ENCODE data around the gene PIK3R6. TPM values are rescaled to one million over a fixed set of nuclear protein-coding genes. Genes with fewer than 3 reads are reported as not detected.

The PIK3R6 gene
- total and polyA plus RNA-seq, 10 of the 15 experiments (the other 5 are each of a cell fraction or from before 2014, with no cell fraction given), result 6.7 to 146 (median 68.2) TPM

- RAD21 ChIA-PET (ENCODE audit: unreplicated experiment), result no interaction called here
- DNase-seq (ENCODE audit: low read depth, low spot score) (no peak), ATAC-seq (no peak), FAIRE-seq (no peak)
- SMC1A ChIA-PET (ENCODE audit: uncharacterized antibody, unreplicated experiment), result interaction anchor here (1.4 kb wide), 1 partner anchor 65 kb away, joined by 3 read pairs; no protein-coding TSS in a partner anchor
- in situ Hi-C loops (cut with MboI), result no loop called here
- no peak overlapping the region for H3K4me2 ChIP-seq (ENCODE audit: control insufficient read depth, insufficient read depth)
- H3K36me3 ChIP-seq (ENCODE audit: control insufficient read depth in 2 of 2, insufficient read depth in 2 of 2, low read length in 1 of 2), result peaks cover 28 to 62% of the 10 kb centered on the region in 2 experiments
- no peak overlapping the region for H2AFZ ChIP-seq (ENCODE audit: control insufficient read depth, low read depth, low read length)
- CTCF ChIA-PET, result no interaction called here
- WGBS (ENCODE audit: insufficient coverage, insufficient replicate concordance, low lambda C conversion rate, missing lambda C conversion rate), result 94% methylated on average over 16 of the region's 16 CpGs
- H3K27me3 ChIP-seq (replicated peaks in 1 of 2; ENCODE audit: control insufficient read depth in 2 of 2, insufficient read depth in 2 of 2, low read length in 1 of 2), result no peaks in the 10 kb centered on the region
- no peak overlapping the region for H3K4me3 ChIP-seq
- H3K9ac ChIP-seq (ENCODE audit: control insufficient read depth, insufficient read depth, low read length), result no peak overlapping the region
- H4K20me1 ChIP-seq (ENCODE audit: control insufficient read depth, insufficient read depth), result no peaks in the 10 kb centered on the region
- no peaks in the 10 kb centered on the region; the same call in 1 of the 3 replicates for H3K9me3 ChIP-seq (replicated peaks; ENCODE audit: control insufficient read depth, insufficient read depth, low read length)
- POLR2A ChIA-PET, result interaction anchor here (1.1 kb wide), 1 partner anchor 13 kb away, joined by 4 read pairs; no protein-coding TSS in a partner anchor
- H3K27ac ChIP-seq (ENCODE audit: control insufficient read depth, insufficient read depth), result no peak overlapping the region
- no peaks in the 10 kb centered on the region for H3K4me1 ChIP-seq (ENCODE audit: control insufficient read depth, insufficient read depth, low read length)
- BruUV-seq (replicated peaks), result no TSS peak
- no peaks in the 10 kb centered on the region for H3K79me2 ChIP-seq (ENCODE audit: control insufficient read depth, insufficient read depth, low read length)
- intact Hi-C loops (cut with micrococcal nuclease; ENCODE audit: unreplicated experiment), result no loop called here
- TF ChIP-seq SIN3A (IDR thresholded peaks at IDR 0.05; ENCODE audit: low read depth, low read length) (no peak), HCFC1 (IDR thresholded peaks at IDR 0.05; ENCODE audit: low read length) (no peak), NFIC (IDR thresholded peaks at IDR 0.05; ENCODE audit: low read depth, low read length) (peak; percentile 25; the same call in 1 of the 2 replicates), TCF3 (IDR thresholded peaks at IDR 0.05; ENCODE audit: borderline replicate concordance, insufficient read depth, low read depth, low read length) (0 out of 2 replicates have a peak, but pooled peaks have one; percentile 8), ZNF274 (IDR thresholded peaks at IDR 0.05; ENCODE audit: insufficient read depth, insufficient read length) (no peak), RFX5 (IDR thresholded peaks at IDR 0.05; ENCODE audit: low read depth, low read length) (no peak), SREBF1 (IDR thresholded peaks at IDR 0.05; ENCODE audit: low read length) (no peak), HDAC2 (IDR thresholded peaks at IDR 0.05) (no peak), MEF2A (IDR thresholded peaks at IDR 0.05; ENCODE audit: insufficient read depth, low read depth, low read length) (no peak), REST (IDR thresholded peaks at IDR 0.05; ENCODE audit: low read depth, low read length) (no peak), E4F1 (IDR thresholded peaks at IDR 0.05; ENCODE audit: borderline replicate concordance, partially characterized antibody) (no peak), CHD1 (IDR thresholded peaks at IDR 0.05; ENCODE audit: low read depth, low read length) (no peak), BRCA1 (IDR thresholded peaks at IDR 0.05; ENCODE audit: low read depth, low read length) (no peak), JUNB (IDR thresholded peaks at IDR 0.05) (no peak), PML (IDR thresholded peaks at IDR 0.05; ENCODE audit: low read length) (peak; percentile 66), RB1 (IDR thresholded peaks at IDR 0.05; ENCODE audit: borderline replicate concordance) (no peak), SREBF2 (IDR thresholded peaks at IDR 0.05; ENCODE audit: low read length) (no peak), RUNX3 (IDR thresholded peaks at IDR 0.05; ENCODE audit: low read length) (0 out of 2 replicates have a peak, but pooled peaks have one; percentile 7), GATAD2B (conservative IDR thresholded peaks at IDR 0.05; ENCODE audit: low read depth) (no peak), SP1 (IDR thresholded peaks at IDR 0.05; ENCODE audit: low read depth, low read length) (no peak), KLF5 (IDR thresholded peaks at IDR 0.05; ENCODE audit: partially characterized antibody) (no peak)
These were observed 38.2 kb downstream of the PIK3R6 start for GRCh38 chr17:8829036-8829941.

Measured in GM12878 (cell line).